Common myeloid progenitor, CD34-positive (primary cell): ENCODE results near the gene KIF17.
"Not testable (repeated sequence)": the region's sequence is repeated elsewhere in the genome, so short reads cannot be mapped to it uniquely, and the experiment has no call there.

ENCODE experiments used
- CTCF ChIA-PET: fragments of 350-600 bp; sonication (Branson Sonifier 250); formaldehyde crosslinking; loops from one replicate; lab custom pipeline; 2021; ENCODE audit warnings: antibody characterized with exemption; lab: Charles Lee
- POLR2A ChIA-PET: fragments of 350-600 bp; sonication (Branson Sonifier 250); formaldehyde crosslinking; loops from one replicate; lab custom pipeline; 2021; ENCODE audit warnings: antibody characterized with exemption; lab: Charles Lee
- DNase-seq, 3 donors: peaks; one replicate each; pipeline versions ENCODE4 v3.0.0 to v3.0.0-alpha.2; 2013
- H3K27ac ChIP-seq, 2 experiments: 1 replicate in 1 of 2; 2 replicates in 1 of 2; pipeline ENCODE4 v1.7.0; 2013; ENCODE audit warnings: inconsistent platforms in 2 of 2, low read length in 2 of 2, mild to moderate bottlenecking in 2 of 2, low read depth in 1 of 2, moderate library complexity in 1 of 2; ENCODE audit not compliant: severe bottlenecking in 2 of 2, insufficient read depth in 1 of 2, poor library complexity in 1 of 2
- H3K27me3 ChIP-seq, 5 experiments: replicated peaks in 2 of 5; 1 replicate in 3 of 5; 2 replicates in 2 of 5; pipeline versions ENCODE4 v1.6.1 to v1.7.0; 2013; ENCODE audit warnings: low read length in 4 of 5, mild to moderate bottlenecking in 2 of 5, moderate library complexity in 2 of 5, inconsistent platforms in 1 of 5; ENCODE audit not compliant: insufficient read depth in 5 of 5, control insufficient read depth in 4 of 5
- H3K36me3 ChIP-seq, 4 experiments: 1 replicate in 2 of 4; 2 replicates in 2 of 4; pipeline versions ENCODE4 v1.6.1 to v1.7.0; 2013; ENCODE audit warnings: low read length in 3 of 4, control low read depth in 1 of 4, mild to moderate bottlenecking in 1 of 4; ENCODE audit not compliant: control insufficient read depth in 4 of 4, insufficient read depth in 4 of 4
- H3K4me1 ChIP-seq, 4 experiments: 1 replicate in 3 of 4; 2 replicates in 1 of 4; pipeline versions ENCODE4 v1.6.1 to v1.7.1; 2013; ENCODE audit warnings: low read length in 3 of 4, mild to moderate bottlenecking in 3 of 4, control low read depth in 1 of 4, inconsistent platforms in 1 of 4, moderate library complexity in 1 of 4; ENCODE audit not compliant: control insufficient read depth in 4 of 4, insufficient read depth in 4 of 4; ENCODE audit errors: control extremely low read depth in 1 of 4
- H3K4me3 ChIP-seq, 7 experiments: 1 replicate in 4 of 7; 2 replicates in 3 of 7; pipeline versions ENCODE4 v1.5.1 to v1.7.0; 2013; ENCODE audit warnings: mild to moderate bottlenecking in 7 of 7, low read length in 6 of 7, moderate library complexity in 6 of 7, inconsistent platforms in 2 of 7, low read depth in 2 of 7, control low read depth in 1 of 7; ENCODE audit not compliant: insufficient read depth in 4 of 7, control insufficient read depth in 1 of 7; ENCODE audit errors: extremely low read depth in 1 of 7
- H3K9me3 ChIP-seq, 5 experiments: 1 replicate in 4 of 5; 2 replicates in 1 of 5; pipeline versions ENCODE4 v1.6.1 to v1.7.1; 2013; ENCODE audit warnings: low read length in 4 of 5, mild to moderate bottlenecking in 2 of 5, inconsistent platforms in 1 of 5, low read depth in 1 of 5, moderate library complexity in 1 of 5; ENCODE audit not compliant: control insufficient read depth in 4 of 5, insufficient read depth in 2 of 5; ENCODE audit errors: control extremely low read depth in 1 of 5
- WGBS: methylation state at CpG from one replicate; pipeline ENCODE4 v1.1.5; 2013; ENCODE audit not compliant: insufficient coverage; 5-methylcytosine and 5-hydroxymethylcytosine counted together

Gene KIF17

DNA sequence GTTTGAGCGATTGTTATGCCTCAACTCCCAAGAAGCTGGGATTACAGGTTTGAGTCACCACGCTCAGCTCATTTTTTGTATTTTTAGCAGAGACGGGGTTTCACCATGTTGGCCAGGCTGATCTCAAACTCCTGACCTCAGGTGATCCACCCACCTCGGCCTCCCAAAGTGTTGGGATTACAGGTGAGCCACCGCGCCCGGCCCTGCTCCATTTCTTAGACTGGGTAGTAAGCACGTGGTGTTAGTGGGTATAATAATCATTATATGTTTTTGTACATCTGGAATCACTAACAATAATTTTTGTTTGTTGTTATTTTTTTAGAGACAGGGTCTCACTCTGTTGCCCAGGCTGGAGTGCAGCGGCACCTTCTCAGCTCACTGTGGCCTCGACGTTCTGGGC is 44.2 kb downstream of the KIF17 start:
- not testable (repeated sequence) for H3K4me3 ChIP-seq, H3K36me3 ChIP-seq, H3K27me3 ChIP-seq, H3K9me3 ChIP-seq, DNase-seq, H3K27ac ChIP-seq, H3K4me1 ChIP-seq
- WGBS = 94% methylated on average over 4 of the region's 11 CpGs
- POLR2A ChIA-PET = interaction anchor here (0.6 kb wide), 1 partner anchor 96 kb away, joined by 8 read pairs; no protein-coding TSS in a partner anchor
- CTCF ChIA-PET = interaction anchor here (1.4 kb wide), 1 partner anchor 10 kb away, joined by 3 read pairs; no protein-coding TSS in a partner anchor

DNA sequence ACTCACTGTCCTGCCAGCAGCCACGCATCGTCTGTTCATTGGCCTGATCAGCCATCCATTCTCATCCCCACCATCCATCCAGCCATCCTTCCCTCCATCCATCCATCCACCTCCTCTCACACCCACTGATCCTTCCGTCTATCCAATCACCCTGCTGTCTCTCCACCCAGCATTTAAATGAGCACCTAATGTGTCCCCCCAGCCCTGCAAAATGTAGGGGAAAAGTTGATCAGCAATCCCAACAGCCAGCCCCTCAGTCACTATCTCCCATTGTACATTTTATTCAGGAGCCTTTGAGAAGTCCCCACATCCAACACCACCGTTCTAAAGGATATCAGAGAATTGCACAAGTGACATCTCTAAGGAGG is 45.6 kb downstream of the KIF17 start:
- no peak for DNase-seq
- no peak overlapping the region for H3K27ac ChIP-seq
- no peaks in the 10 kb centered on the region for H3K9me3 ChIP-seq
- ChIA-PET POLR2A (no interaction called here), CTCF (no interaction called here)
- H3K36me3 ChIP-seq = no peaks in the 10 kb centered on the region
- no peaks in the 10 kb centered on the region for H3K27me3 ChIP-seq
- H3K4me1 ChIP-seq = no peaks in the 10 kb centered on the region
- WGBS = 100% methylated on average over 3 of the region's 4 CpGs
- H3K4me3 ChIP-seq = no peak overlapping the region

DNA sequence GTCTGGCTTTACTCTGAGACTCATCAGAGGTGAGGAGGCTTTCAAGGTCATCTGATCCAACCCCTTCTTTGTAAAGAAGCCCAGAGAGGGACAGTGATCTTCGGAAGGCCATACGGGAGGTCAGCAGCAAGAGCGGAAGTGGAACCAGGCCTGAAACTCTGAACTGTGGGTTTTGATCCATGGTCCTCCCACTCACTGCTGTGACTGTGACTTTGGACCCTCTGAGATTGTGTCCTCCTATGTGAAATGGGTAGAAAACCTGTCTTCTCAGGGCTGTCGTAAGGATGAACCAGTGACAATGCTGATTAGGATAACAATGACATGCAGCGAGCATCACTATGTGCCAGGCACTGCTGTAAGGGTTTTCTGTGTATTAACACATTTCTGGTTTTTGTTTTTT is 46.9 kb downstream of the KIF17 start:
- H3K36me3 ChIP-seq = no peaks in the 10 kb centered on the region
- CTCF ChIA-PET = interaction anchor here (0.6 kb wide), 1 partner anchor 113 kb away, joined by 3 read pairs; no protein-coding TSS in a partner anchor
- POLR2A ChIA-PET = no interaction called here
- no peak overlapping the region for H3K4me3 ChIP-seq
- WGBS = 95% methylated on average over 5 of the region's 5 CpGs
- no peak overlapping the region for H3K27ac ChIP-seq
- DNase-seq = no peak
- no peaks in the 10 kb centered on the region for H3K9me3 ChIP-seq
- H3K27me3 ChIP-seq = no peaks in the 10 kb centered on the region
- H3K4me1 ChIP-seq = peaks cover 0 to 1% (median under 1%) of the 10 kb centered on the region in 4 experiments

DNA sequence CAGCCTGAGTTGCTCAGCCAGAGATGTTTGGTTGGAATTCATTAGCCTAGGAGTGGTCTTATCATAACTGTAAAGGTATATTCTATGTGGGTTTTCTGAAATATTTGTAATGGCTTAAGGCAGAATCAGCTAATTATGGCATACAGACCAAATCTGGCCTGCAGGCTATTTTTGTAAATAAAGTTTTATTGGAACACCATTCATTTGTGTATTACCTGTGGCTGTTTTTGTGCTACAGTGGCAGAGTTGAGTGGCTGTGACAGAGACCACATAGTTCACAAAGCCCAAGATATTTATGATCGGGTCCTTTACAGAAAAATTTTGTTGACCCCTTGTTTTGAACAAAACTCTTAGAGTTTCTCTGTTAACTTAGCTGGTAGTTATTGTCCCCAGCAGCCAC is 49.2 kb downstream of the KIF17 start:
- ChIA-PET CTCF (interaction anchor here (0.8 kb wide), 1 partner anchor 527 kb away, joined by 3 read pairs; no protein-coding TSS in a partner anchor), POLR2A (no interaction called here)
- H3K27ac ChIP-seq = no peak overlapping the region
- no peak overlapping the region for H3K4me3 ChIP-seq
- DNase-seq = no peak
- no peaks in the 10 kb centered on the region for H3K9me3 ChIP-seq
- WGBS = 100% methylated on average over 1 of the region's 1 CpG
- no peaks in the 10 kb centered on the region for H3K36me3 ChIP-seq
- peaks cover 0 to 8% (median 2%) of the 10 kb centered on the region in 4 experiments for H3K4me1 ChIP-seq
- no peaks in the 10 kb centered on the region for H3K27me3 ChIP-seq

DNA sequence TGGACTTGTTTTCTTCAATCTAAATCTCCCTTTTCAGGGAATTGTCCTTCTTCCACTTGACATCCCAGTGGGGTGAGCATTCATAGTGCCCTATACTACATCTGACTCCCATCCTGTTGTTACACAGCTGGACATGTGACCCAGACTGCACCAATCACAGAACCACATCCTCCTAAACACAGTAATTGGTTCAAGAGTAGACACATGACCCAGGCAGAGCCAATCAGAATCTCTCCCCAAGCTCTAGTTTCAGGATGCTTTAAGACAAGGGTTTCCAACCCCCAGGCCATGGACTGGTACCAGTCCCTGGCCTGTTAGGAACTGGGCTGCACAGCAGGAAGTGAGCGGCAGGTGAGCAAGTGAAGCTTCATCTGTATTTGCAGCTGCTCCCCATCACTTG is 51.0 kb downstream of the KIF17 start:
- peak in 2 of 3 donors; percentile 22 to 27 for DNase-seq
- ChIA-PET CTCF (interaction anchor here (0.9 to 1.0 kb wide), 2 partner anchors 22 to 28 kb away, joined by 3 read pairs; no protein-coding TSS in a partner anchor), POLR2A (no interaction called here)
- Histone ChIP-seq H3K27me3 (no peaks in the 10 kb centered on the region), H3K4me1 (peaks cover 0 to 13% (median 8%) of the 10 kb centered on the region in 4 experiments), H3K4me3 (no peak overlapping the region), H3K36me3 (no peaks in the 10 kb centered on the region), H3K27ac (no peak overlapping the region), H3K9me3 (no peaks in the 10 kb centered on the region)
- 100% methylated on average over 1 of the region's 1 CpG for WGBS

DNA sequence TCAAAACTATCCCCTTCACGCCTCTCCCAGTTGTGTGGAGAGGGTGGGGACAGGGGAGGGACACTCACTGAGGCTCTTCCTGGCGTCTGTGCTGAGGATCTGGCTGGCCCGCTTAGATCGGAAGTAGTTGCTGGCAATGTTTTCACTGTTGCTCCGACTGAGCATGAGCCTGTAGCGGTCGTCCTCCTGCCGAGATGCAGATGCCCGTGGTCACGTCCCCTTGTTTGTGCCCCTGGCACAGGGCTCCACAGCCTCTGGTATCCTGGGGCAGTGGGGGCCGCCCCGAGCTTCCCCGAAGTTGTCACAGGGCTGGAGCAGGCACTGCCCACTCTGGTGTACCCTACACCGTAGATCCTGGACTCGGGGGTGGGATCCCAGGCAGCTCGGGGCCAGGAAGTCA is 51.7 kb downstream of the KIF17 start:
- Histone ChIP-seq H3K27me3 (no peaks in the 10 kb centered on the region), H3K36me3 (no peaks in the 10 kb centered on the region), H3K4me3 (no peak overlapping the region), H3K27ac (no peak overlapping the region), H3K9me3 (no peaks in the 10 kb centered on the region), H3K4me1 (peaks cover 0 to 16% (median 11%) of the 10 kb centered on the region in 4 experiments)
- ChIA-PET CTCF (interaction anchor here (0.9 to 1.0 kb wide), 2 partner anchors 22 to 28 kb away, joined by 3 read pairs; no protein-coding TSS in a partner anchor), POLR2A (no interaction called here)
- no peak for DNase-seq
- 90% methylated on average over 13 of the region's 16 CpGs for WGBS

DNA sequence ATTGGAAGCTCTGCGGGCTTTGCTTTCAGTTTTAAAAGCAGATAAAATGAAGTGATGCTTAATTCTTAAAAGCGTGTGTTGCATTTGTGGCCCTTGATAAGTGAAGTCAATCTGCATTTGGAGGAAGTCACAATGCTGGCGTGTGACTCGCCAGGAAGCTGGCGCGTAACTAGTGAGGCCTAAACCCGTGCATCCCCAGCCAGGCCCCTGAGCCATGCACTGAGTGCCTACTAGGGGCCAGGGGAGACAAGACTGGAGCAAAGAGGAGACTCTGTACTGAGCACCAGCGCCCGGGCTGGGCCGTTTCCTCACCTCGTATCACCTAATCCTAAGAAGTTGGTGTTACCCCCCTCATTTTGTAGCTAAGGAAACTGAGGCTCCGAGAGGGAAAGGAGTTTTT is 52.1 kb downstream of the KIF17 start:
- CTCF ChIA-PET = interaction anchor here (0.9 kb wide), 1 partner anchor 99 kb away, joined by 3 read pairs; no protein-coding TSS in a partner anchor
- H3K4me3 ChIP-seq = no peak overlapping the region
- no peaks in the 10 kb centered on the region for H3K27me3 ChIP-seq
- POLR2A ChIA-PET = interaction anchor here (0.6 kb wide), 1 partner anchor 64 kb away, joined by 3 read pairs; no protein-coding TSS in a partner anchor
- no peaks in the 10 kb centered on the region for H3K36me3 ChIP-seq
- H3K9me3 ChIP-seq = no peaks in the 10 kb centered on the region
- DNase-seq = peak in 2 of 3 donors; percentile 53 to 64
- no peak overlapping the region for H3K27ac ChIP-seq
- 65% methylated on average over 10 of the region's 12 CpGs for WGBS
- H3K4me1 ChIP-seq = peaks cover under 1 to 17% (median 13%) of the 10 kb centered on the region in 4 experiments
